ENCODE measurements around the gene RANGRF. TPM values are rescaled to one million over a fixed set of nuclear protein-coding genes. Genes with fewer than 3 reads are reported as not detected.

RANGRF gene
- polyA plus RNA-seq, 4 donors = 25.0 to 30.9 (median 26.7) TPM

Other genes with a start within 250 kb of the RANGRF start
- 1 to 10 TPM in 1 of 4 donors, under 1 TPM in 2, not detected in 1; 0.72 to 1.8 (median 0.95) TPM for gene ALOX15B, start 249.6 kb upstream of the RANGRF start, polyA plus RNA-seq (ENCODE audit: insufficient read length in 4 of 4)
- 1 to 10 TPM in 1 of 4 donors, under 1 TPM in 2, not detected in 1; 0.54 to 1.1 (median 0.72) TPM for gene ALOX12B, start 201.0 kb upstream of the RANGRF start, polyA plus RNA-seq (ENCODE audit: insufficient read length in 4 of 4)
- under 1 TPM in 1 of 4 donors, not detected in 3; 0.24 TPM for gene ALOXE3, start 170.2 kb upstream of the RANGRF start, polyA plus RNA-seq (ENCODE audit: insufficient read length in 4 of 4)
- gene HES7, start 164.6 kb upstream of the RANGRF start, polyA plus RNA-seq (ENCODE audit: insufficient read length in 4 of 4) = under 1 TPM in 1 of 4 donors, not detected in 3; 0.10 TPM
- 10 to 100 TPM; 19.6 to 94.0 (median 29.7) TPM for gene PER1, start 136.3 kb upstream of the RANGRF start, polyA plus RNA-seq (ENCODE audit: insufficient read length in 4 of 4)
- 100 to 1,000 TPM; 108 to 140 (median 118) TPM for gene VAMP2, start 125.7 kb upstream of the RANGRF start, polyA plus RNA-seq (ENCODE audit: insufficient read length in 4 of 4)
- gene TMEM107, start 112.3 kb upstream of the RANGRF start, polyA plus RNA-seq (ENCODE audit: insufficient read length in 4 of 4) = 10 to 100 TPM; 13.6 to 25.0 (median 24.3) TPM
- gene BORCS6, start 98.5 kb upstream of the RANGRF start, polyA plus RNA-seq (ENCODE audit: insufficient read length in 4 of 4) = 1 to 10 TPM; 3.0 to 5.0 (median 3.6) TPM
- 10 to 100 TPM; 25.7 to 35.6 (median 31.6) TPM for gene AURKB, start 78.1 kb upstream of the RANGRF start, polyA plus RNA-seq (ENCODE audit: insufficient read length in 4 of 4)
- 10 to 100 TPM; 20.9 to 44.8 (median 30.1) TPM for gene CTC1, start 40.6 kb upstream of the RANGRF start, polyA plus RNA-seq (ENCODE audit: insufficient read length in 4 of 4)
- gene PFAS, start 39.4 kb upstream of the RANGRF start, polyA plus RNA-seq (ENCODE audit: insufficient read length in 4 of 4) = 10 to 100 TPM; 29.2 to 45.8 (median 41.8) TPM
- 1 to 10 TPM; 3.3 to 5.6 (median 3.6) TPM for gene SLC25A35, start 6.7 kb downstream of the RANGRF start, polyA plus RNA-seq (ENCODE audit: insufficient read length in 4 of 4)
- gene ARHGEF15, start 21.6 kb downstream of the RANGRF start, polyA plus RNA-seq (ENCODE audit: insufficient read length in 4 of 4) = 10 to 100 TPM in 3 of 4 donors, 1 to 10 TPM in 1; 9.2 to 18.3 (median 16.4) TPM
- gene ODF4, start 51.2 kb downstream of the RANGRF start, polyA plus RNA-seq (ENCODE audit: insufficient read length in 4 of 4) = not detected
- 1,000 to 10,000 TPM; 2,282 to 2,993 (median 2,635) TPM for gene RPL26, start 94.5 kb downstream of the RANGRF start, polyA plus RNA-seq (ENCODE audit: insufficient read length in 4 of 4)
- under 1 TPM in 2 of 4 donors, not detected in 2; 0.07 to 0.12 TPM for gene RNF222, start 109.2 kb downstream of the RANGRF start, polyA plus RNA-seq (ENCODE audit: insufficient read length in 4 of 4)
- gene NDEL1, start 147.2 kb downstream of the RANGRF start, polyA plus RNA-seq (ENCODE audit: insufficient read length in 4 of 4) = 10 to 100 TPM; 43.6 to 57.2 (median 51.1) TPM